ENCODE data around the gene NSMCE1.

GRCh38 chr16:27240948-27241531 lies 27.5 kb downstream of the NSMCE1 start:
- TF ChIP-seq POLR2A (IDR thresholded peaks at IDR 0.05) (no peak), CTCF (IDR thresholded peaks at IDR 0.05) (no peak)

Measured in testis (tissue), 2 donors.